Measurements from ENCODE around the gene PTPRT. TPM values are rescaled to one million over a fixed set of nuclear protein-coding genes. Genes with fewer than 3 reads are reported as not detected.

PTPRT gene
- polyA plus RNA-seq, 1 of the 3 experiments (the other 2 are of a cell fraction) = not detected

- Histone ChIP-seq H3K27ac (ENCODE audit: low read depth in 2 of 2, low read length in 1 of 2) (no peak overlapping the region), H3K9me2 (no peaks in the 10 kb centered on the region), H3K9ac (no peak overlapping the region), H4K20me1 (ENCODE audit: insufficient read depth) (no peaks in the 10 kb centered on the region), H3K36me3 (replicated peaks in 1 of 2; ENCODE audit: control insufficient read depth in 1 of 2, insufficient read depth in 2 of 2, low read length in 1 of 2) (no peaks in the 10 kb centered on the region), H3K79me2 (ENCODE audit: insufficient read depth) (no peaks in the 10 kb centered on the region), H3F3A (replicated peaks; ENCODE audit: insufficient read depth) (no peaks in the 10 kb centered on the region), H3K27me3 (ENCODE audit: insufficient read depth) (no peaks in the 10 kb centered on the region), H3K4me1 (ENCODE audit: control insufficient read depth in 1 of 2, insufficient read depth in 2 of 2, low read depth in 1 of 2, low read length in 1 of 2) (no peaks in the 10 kb centered on the region; a peak in 1 of 4 replicates), H3K4me2 (no peak overlapping the region), H3K9me3 (no peaks in the 10 kb centered on the region), H2AFZ (ENCODE audit: low read depth) (no peak overlapping the region), H3K4me3 (ENCODE audit: low read depth in 2 of 2, low read length in 1 of 2) (no peak overlapping the region)
- 60% methylated on average over 4 of the region's 4 CpGs for WGBS (ENCODE audit: low lambda C conversion rate)
- TF ChIP-seq POLR2AphosphoS5 (IDR thresholded peaks at IDR 0.05; ENCODE audit: low read depth, low read length) = no peak
- TF ChIP-seq SMC3 (IDR thresholded peaks at IDR 0.05; ENCODE audit: low read depth, low read length) = no peak
- TF ChIP-seq YY1 (IDR thresholded peaks at IDR 0.05; ENCODE audit: low read depth) = no peak
- TF ChIP-seq REST (IDR thresholded peaks at IDR 0.05; ENCODE audit: low read depth, low read length) = no peak
- no peak for TF ChIP-seq FOXM1 (IDR thresholded peaks at IDR 0.05; ENCODE audit: low read depth)
- TF ChIP-seq, protein P1, sequence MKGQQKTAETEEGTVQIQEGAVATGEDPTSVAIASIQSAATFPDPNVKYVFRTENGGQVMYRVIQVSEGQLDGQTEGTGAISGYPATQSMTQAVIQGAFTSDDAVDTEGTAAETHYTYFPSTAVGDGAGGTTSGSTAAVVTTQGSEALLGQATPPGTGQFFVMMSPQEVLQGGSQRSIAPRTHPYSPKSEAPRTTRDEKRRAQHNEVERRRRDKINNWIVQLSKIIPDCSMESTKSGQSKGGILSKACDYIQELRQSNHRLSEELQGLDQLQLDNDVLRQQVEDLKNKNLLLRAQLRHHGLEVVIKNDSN (IDR thresholded peaks at IDR 0.05; ENCODE audit: borderline replicate concordance, low read depth) = no peak
- no peak for TF ChIP-seq CTCF (IDR thresholded peaks at IDR 0.05)
- TF ChIP-seq TEAD4 (IDR thresholded peaks at IDR 0.05; ENCODE audit: borderline replicate concordance, insufficient read depth) = no peak
- TF ChIP-seq SIN3A (IDR thresholded peaks at IDR 0.05; ENCODE audit: borderline replicate concordance, low read depth, low read length) = no peak
- TF ChIP-seq RXRA (IDR thresholded peaks at IDR 0.05; ENCODE audit: borderline replicate concordance, low read depth) = no peak
- TF ChIP-seq FOSL2 (IDR thresholded peaks at IDR 0.05; ENCODE audit: borderline replicate concordance, low read depth) = no peak
- no peak for TF ChIP-seq MEF2A (IDR thresholded peaks at IDR 0.05; ENCODE audit: borderline replicate concordance, low read depth)
- TF ChIP-seq, protein P2, sequence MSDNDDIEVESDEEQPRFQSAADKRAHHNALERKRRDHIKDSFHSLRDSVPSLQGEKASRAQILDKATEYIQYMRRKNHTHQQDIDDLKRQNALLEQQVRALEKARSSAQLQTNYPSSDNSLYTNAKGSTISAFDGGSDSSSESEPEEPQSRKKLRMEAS (IDR thresholded peaks at IDR 0.05; ENCODE audit: low read depth) = no peak
- TF ChIP-seq JUND (IDR thresholded peaks at IDR 0.05) = no peak
- TF ChIP-seq, protein P3, sequence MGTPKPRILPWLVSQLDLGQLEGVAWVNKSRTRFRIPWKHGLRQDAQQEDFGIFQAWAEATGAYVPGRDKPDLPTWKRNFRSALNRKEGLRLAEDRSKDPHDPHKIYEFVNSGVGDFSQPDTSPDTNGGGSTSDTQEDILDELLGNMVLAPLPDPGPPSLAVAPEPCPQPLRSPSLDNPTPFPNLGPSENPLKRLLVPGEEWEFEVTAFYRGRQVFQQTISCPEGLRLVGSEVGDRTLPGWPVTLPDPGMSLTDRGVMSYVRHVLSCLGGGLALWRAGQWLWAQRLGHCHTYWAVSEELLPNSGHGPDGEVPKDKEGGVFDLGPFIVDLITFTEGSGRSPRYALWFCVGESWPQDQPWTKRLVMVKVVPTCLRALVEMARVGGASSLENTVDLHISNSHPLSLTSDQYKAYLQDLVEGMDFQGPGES (IDR thresholded peaks at IDR 0.05; ENCODE audit: low read depth, low read length) = no peak
- no peak for DNase-seq
- ChIA-PET POLR2A (no interaction called here), CTCF (no interaction called here)
These were observed 145.8 kb downstream of the PTPRT start for GRCh38 chr20:43043887-43044286.

Measured in SK-N-SH (cell line).